Measurements from ENCODE around the gene PNP.

PNP gene

DNA sequence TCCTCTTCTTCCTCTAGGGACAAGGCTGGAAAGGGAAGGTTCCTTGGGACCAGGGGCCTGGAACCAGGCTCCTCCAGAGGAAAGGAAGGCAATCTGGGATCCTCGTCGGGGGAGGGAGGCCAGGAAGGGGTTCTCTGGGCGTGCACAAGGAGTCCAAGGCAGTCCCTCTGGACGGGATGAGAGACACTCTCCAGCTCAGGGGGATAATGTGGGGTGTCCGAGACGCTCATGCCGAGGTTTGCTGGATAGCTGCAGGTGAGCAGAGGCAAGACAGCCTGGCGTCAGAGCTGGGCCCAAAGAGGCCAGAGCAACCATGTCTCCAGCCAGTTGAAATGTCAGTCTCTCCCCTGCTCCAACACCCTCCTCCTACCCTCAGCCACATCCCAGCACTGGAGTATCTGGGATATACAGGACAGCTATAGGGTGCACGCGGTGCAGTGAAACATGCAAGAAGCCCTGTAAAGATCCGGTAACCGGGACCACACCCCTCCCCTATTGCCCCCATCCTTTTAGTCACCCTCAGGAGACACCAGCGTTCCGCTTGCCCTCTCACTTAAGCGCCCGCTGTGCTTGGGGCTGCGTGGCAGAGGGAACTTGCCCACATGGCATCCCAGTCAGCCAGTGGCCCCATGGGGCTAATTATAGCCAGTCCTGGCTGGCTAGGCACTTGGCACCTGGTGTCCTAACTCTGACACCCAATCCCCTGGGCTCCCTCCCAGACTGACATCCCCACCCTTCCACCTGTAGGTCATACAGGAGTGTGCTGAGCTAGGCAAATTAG lies 33.4 kb upstream of the PNP start, which contains the start of gene KLHL33:
KLHL33 (minus strand) TSS at position 585 of the 781 bp plus-strand sequence; CDS start at position 230, 355 bp downstream.
- DNase-seq (ENCODE audit: low read depth in 1 of 2, low spot score in 1 of 2) = no peak
- no peak for TF ChIP-seq POLR2AphosphoS5 (IDR thresholded peaks at IDR 0.05; ENCODE audit: low read depth)
- no peak for TF ChIP-seq GABPA (IDR thresholded peaks at IDR 0.05; ENCODE audit: low read depth)
- TF ChIP-seq SPI1 (IDR thresholded peaks at IDR 0.05; ENCODE audit: borderline replicate concordance, low read depth) = no peak
- no peak for TF ChIP-seq REST (IDR thresholded peaks at IDR 0.05; ENCODE audit: insufficient replicate concordance, low read depth)
- TF ChIP-seq, protein P1, sequence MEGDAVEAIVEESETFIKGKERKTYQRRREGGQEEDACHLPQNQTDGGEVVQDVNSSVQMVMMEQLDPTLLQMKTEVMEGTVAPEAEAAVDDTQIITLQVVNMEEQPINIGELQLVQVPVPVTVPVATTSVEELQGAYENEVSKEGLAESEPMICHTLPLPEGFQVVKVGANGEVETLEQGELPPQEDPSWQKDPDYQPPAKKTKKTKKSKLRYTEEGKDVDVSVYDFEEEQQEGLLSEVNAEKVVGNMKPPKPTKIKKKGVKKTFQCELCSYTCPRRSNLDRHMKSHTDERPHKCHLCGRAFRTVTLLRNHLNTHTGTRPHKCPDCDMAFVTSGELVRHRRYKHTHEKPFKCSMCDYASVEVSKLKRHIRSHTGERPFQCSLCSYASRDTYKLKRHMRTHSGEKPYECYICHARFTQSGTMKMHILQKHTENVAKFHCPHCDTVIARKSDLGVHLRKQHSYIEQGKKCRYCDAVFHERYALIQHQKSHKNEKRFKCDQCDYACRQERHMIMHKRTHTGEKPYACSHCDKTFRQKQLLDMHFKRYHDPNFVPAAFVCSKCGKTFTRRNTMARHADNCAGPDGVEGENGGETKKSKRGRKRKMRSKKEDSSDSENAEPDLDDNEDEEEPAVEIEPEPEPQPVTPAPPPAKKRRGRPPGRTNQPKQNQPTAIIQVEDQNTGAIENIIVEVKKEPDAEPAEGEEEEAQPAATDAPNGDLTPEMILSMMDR (IDR thresholded peaks at IDR 0.05; ENCODE audit: insufficient read depth, low read length) = no peak
- Histone ChIP-seq H3K27ac (replicated peaks) (no peak within 1 kb of the TSS), H3K4me3 (replicated peaks; ENCODE audit: insufficient read depth, low read length) (no peak within 1 kb of the TSS), H3K27me3 (ENCODE audit: insufficient read depth, poor library complexity, severe bottlenecking) (no peaks in the 10 kb centered on the region)

- H3K27me3 ChIP-seq (ENCODE audit: insufficient read depth, poor library complexity, severe bottlenecking) = no peaks in the 10 kb centered on the region
- DNase-seq (ENCODE audit: low read depth in 1 of 2, low spot score in 1 of 2) = no peak
- TF ChIP-seq POLR2AphosphoS5 (IDR thresholded peaks at IDR 0.05; ENCODE audit: low read depth) (no peak), REST (IDR thresholded peaks at IDR 0.05; ENCODE audit: insufficient replicate concordance, low read depth) (no peak), SPI1 (IDR thresholded peaks at IDR 0.05; ENCODE audit: borderline replicate concordance, low read depth) (no peak), GABPA (IDR thresholded peaks at IDR 0.05; ENCODE audit: low read depth) (no peak)
- TF ChIP-seq, protein P1 (IDR thresholded peaks at IDR 0.05; ENCODE audit: insufficient read depth, low read length) = no peak
- H3K4me3 ChIP-seq (replicated peaks; ENCODE audit: insufficient read depth, low read length) = no peak overlapping the region
- H3K27ac ChIP-seq (replicated peaks) = no peak overlapping the region
These were observed 32.8 kb upstream of the PNP start for GRCh38 chr14:20436363-20436755.

DNA sequence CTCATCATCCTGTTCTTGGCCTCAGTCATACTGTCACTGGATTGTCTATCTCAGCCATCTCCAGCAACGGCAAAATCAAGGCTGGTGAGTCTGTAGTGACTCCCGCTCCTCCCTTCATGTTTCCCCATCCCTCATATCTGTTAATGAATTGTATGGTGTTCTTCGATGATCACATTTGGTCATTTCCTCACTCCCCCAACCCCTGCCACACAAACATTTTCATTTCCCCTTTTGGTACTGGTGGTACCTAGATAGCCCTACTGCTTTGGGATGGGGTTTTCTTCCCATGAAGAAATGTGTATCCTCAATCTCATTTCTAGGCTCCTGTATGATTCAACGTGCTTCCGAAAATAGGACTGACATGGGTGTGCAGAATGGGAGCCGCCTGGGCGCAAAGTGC lies 30.5 kb upstream of the PNP start:
- DNase-seq (ENCODE audit: low read depth in 1 of 2, low spot score in 1 of 2) = no peak

More for the DNA sequence above, 30.5 kb upstream of the PNP start:
- Histone ChIP-seq H3K27ac (replicated peaks) (no peak overlapping the region), H3K27me3 (ENCODE audit: insufficient read depth, poor library complexity, severe bottlenecking) (no peaks in the 10 kb centered on the region), H3K4me3 (replicated peaks; ENCODE audit: insufficient read depth, low read length) (no peak overlapping the region)
- TF ChIP-seq, protein P1 (IDR thresholded peaks at IDR 0.05; ENCODE audit: insufficient read depth, low read length) = no peak
- peak; percentile 56; the same call in 1 of the 2 replicates for TF ChIP-seq SPI1 (IDR thresholded peaks at IDR 0.05; ENCODE audit: borderline replicate concordance, low read depth)
